RWPE1 (cell line): Measurements from ENCODE around the gene CAPN12.
A peak's percentile ranks its signal among the peaks of the same experiment; 100 is the strongest.

ENCODE experiments used
- CTCF ChIA-PET: fragments of 350-600 bp; sonication (Branson Sonifier 250); formaldehyde crosslinking; extraction: SDS; loops from one replicate; lab custom pipeline; 2021; lab: Yijun Ruan, JAX
- POLR2A ChIA-PET: fragments of 400-600 bp; formaldehyde crosslinking; extraction: SDS; loops from one replicate; lab custom pipeline; 2020; ENCODE audit warnings: antibody characterized with exemption; ENCODE audit not compliant: low non-redundant PET; lab: Yijun Ruan, JAX
- DNase-seq: peaks from one replicate; pipeline ENCODE4 v3.0.0; 2012; ENCODE audit warnings: low spot score
- H3K27ac ChIP-seq: fragments of 450-650 bp; 2 replicates; pipeline ENCODE4 v1.5.1; 2017
- CTCF ChIP-seq: fragments of 450-650 bp; conservative IDR thresholded peaks from 2 replicates; pipeline ENCODE4 v1.5.1; 2017; ENCODE audit warnings: low read depth, mild to moderate bottlenecking

Gene CAPN12

GRCh38 chr19:38703509-38703908 is 40.8 kb downstream of the CAPN12 start:
- POLR2A ChIA-PET, result no interaction called here
- H3K27ac ChIP-seq, result peak overlapping the region; percentile 87
- TF ChIP-seq CTCF, result no peak
- CTCF ChIA-PET, result no interaction called here
- no peak for DNase-seq

GRCh38 chr19:38702278-38702677 is 42.0 kb downstream of the CAPN12 start:
- no peak for TF ChIP-seq CTCF
- CTCF ChIA-PET, result no interaction called here
- DNase-seq, result no peak
- POLR2A ChIA-PET, result no interaction called here
- peak overlapping the region; percentile 87 for H3K27ac ChIP-seq

GRCh38 chr19:38701455-38702063 is 42.7 kb downstream of the CAPN12 start:
- peak overlapping the region; percentile 87 for H3K27ac ChIP-seq
- DNase-seq, result no peak
- ChIA-PET CTCF (interaction anchor here (1.0 kb wide), 1 partner anchor 65 kb away, joined by 4 read pairs; no protein-coding TSS in a partner anchor), POLR2A (no interaction called here)
- no peak for TF ChIP-seq CTCF

- ChIA-PET POLR2A (no interaction called here), CTCF (interaction anchor here (1.0 kb wide), 1 partner anchor 64 kb away, joined by 4 read pairs; no protein-coding TSS in a partner anchor)
- no peak for DNase-seq
- TF ChIP-seq CTCF, result no peak
- H3K27ac ChIP-seq, result peak overlapping the region; percentile 87
Observed at GRCh38 chr19:38700902-38701454, 43.3 kb downstream of the CAPN12 start.

DNA sequence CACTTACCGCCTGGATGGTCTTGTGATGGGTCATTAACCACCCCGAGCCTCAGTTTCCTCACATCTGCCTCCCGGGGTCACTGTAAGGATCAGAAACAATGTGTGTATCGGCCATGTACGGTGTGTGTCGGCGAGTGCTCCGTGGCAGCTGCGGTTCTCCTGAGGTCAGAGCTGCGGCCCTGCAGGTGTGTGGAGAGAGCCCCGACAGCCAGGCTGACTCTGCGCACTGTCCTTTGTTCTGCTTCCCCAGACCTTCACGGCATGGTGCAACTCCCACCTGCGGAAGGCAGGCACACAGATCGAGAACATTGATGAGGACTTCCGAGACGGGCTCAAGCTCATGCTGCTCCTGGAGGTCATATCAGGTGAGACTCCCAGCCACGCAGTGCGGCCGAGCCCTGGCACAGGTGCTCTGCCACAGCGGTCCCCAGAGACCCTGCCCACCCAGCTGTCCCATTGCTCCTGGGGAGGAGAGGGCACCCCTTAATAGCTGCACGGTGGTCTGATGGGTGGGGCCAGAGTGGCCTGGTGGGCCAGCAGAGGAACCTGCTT is 43.8 kb downstream of the CAPN12 start:
- CTCF ChIA-PET, result interaction anchor here (0.6 kb wide), 1 partner anchor 221 kb away, joined by 4 read pairs; no protein-coding TSS in a partner anchor
- DNase-seq, result no peak
- TF ChIP-seq CTCF, result no peak
- POLR2A ChIA-PET, result no interaction called here
- H3K27ac ChIP-seq, result peak overlapping the region; percentile 87

DNA sequence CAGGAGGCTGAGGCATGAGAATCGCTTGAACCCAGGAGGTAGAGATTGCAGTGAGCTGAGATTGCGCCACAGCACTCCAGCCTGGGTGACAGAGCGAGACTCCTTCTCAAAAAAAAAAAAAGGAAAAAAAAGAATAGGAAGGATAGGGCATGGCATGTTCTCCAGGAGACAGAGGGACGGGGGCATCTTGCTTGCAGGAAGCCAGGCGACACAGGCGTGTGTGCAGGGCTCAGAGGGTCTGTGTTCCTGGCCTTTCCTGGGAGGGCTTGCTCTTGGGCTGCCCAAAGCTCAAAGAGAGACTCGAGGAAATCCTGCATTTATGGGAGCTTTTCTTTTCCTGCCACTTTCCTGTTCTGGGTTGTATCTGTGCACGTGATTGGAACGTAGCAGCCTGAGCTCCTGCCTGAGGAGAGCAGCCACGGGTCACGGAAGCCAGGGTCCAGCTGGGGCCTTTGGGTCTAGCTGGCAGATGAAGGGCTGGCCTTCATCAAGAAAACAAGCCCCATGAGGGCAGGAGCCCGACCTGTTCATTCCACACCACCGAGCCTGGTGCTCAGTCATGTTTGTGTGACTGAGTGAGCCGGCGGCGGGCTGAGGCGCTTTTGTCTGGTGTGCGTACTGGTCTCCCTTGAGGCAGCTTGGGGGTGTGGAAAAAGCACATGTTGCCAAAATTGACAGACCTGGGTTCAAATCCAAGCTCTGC is 44.5 kb downstream of the CAPN12 start:
- ChIA-PET CTCF (interaction anchor here (0.6 to 0.9 kb wide), 4 partner anchors 14 to 220 kb away, joined by 3 to 5 read pairs (median 4); no protein-coding TSS in a partner anchor), POLR2A (interaction anchor here (0.6 to 0.7 kb wide), 2 partner anchors 14 to 187 kb away, joined by 4 read pairs; no protein-coding TSS in a partner anchor)

More for the DNA sequence above, 44.5 kb downstream of the CAPN12 start:
- peak overlapping the region; percentile 87 for H3K27ac ChIP-seq
- no peak for TF ChIP-seq CTCF
- no peak for DNase-seq
